Retinal pigment epithelial cell (primary cell): Measurements from ENCODE around the gene LPAR2.

ENCODE experiments used
- DNase-seq: peaks from one replicate; pipeline ENCODE4 v3.0.0-alpha.2; 2010; ENCODE audit warnings: low read depth
- H3K4me3 ChIP-seq: 2 replicates; pipeline ENCODE4 v1.5.1; 2011; ENCODE audit warnings: mild to moderate bottlenecking, low read length, control low read depth, moderate library complexity
- CTCF ChIP-seq: conservative IDR thresholded peaks from 2 replicates; pipeline ENCODE4 v1.5.1; 2011; ENCODE audit warnings: low read depth, low read length, control low read depth, inconsistent platforms

LPAR2 gene

DNA sequence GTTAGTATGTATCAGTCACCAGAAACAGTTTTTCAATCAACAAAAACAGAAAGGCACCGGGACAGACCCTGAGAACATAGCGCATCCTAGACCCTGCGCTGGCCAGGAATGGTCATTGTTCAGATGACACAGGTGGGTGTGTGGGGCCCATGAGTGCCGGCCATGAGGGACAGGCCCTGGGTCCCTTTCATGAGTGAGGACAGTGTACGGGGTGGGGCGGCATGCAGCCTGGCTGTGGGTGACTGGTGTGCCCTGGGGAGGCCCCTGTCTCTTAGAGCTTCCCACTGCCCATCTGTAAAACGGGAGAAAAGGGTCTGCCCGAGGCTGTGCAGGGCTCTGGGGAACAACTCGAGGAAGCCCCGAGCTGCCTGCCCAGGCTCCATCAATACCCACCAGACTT lies 35.3 kb downstream of the LPAR2 start:
- H3K4me3 ChIP-seq = no peak overlapping the region
- TF ChIP-seq CTCF = no peak
- DNase-seq = no peak

DNA sequence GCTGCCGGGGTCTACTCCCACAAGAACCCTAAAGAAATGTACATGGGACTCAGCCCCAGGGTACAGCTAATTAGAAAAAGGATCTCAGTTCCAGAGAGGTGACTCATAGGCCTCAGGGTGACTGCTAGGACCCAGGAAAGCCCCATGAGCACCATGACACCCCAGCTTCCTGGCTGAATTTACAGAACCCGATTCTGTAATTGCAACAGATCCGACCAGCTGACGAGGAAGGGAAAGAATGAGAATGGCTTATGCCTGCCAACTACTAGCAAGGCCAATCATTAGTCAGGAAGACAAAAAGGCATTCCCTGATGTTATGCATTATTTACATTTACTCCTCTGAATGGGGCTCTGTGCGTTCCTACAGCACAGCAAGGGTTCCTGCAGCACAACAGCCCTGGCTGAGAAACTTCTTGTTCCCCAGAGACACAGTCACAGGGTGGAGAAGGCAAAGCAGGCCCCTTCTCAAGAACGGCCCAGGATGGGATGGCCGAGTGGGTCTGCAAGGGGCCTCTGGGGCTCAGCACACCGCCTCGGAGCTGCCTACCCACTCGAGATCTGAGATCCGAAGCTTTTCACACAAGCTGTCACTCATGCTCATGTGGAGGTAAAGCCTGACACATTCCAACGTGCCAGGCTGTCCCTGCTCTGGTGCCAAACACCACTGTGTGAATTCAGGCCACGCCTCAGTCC lies 36.7 kb downstream of the LPAR2 start:
- no peak overlapping the region for H3K4me3 ChIP-seq
- DNase-seq = peak; percentile 92
- no peak for TF ChIP-seq CTCF

GRCh38 chr19:19588546-19588945 lies 39.5 kb downstream of the LPAR2 start:
- TF ChIP-seq CTCF = no peak
- H3K4me3 ChIP-seq = no peak overlapping the region
- DNase-seq = no peak

GRCh38 chr19:19587771-19588170 lies 40.2 kb downstream of the LPAR2 start:
- DNase-seq = no peak
- no peak overlapping the region for H3K4me3 ChIP-seq
- no peak for TF ChIP-seq CTCF

- H3K4me3 ChIP-seq = no peak overlapping the region
- TF ChIP-seq CTCF = no peak
- no peak for DNase-seq
Observed at GRCh38 chr19:19584356-19584755, 43.7 kb downstream of the LPAR2 start.

- no peak for DNase-seq
- H3K4me3 ChIP-seq = no peak overlapping the region
- no peak for TF ChIP-seq CTCF
Observed at GRCh38 chr19:19582471-19582870, 45.5 kb downstream of the LPAR2 start.

DNA sequence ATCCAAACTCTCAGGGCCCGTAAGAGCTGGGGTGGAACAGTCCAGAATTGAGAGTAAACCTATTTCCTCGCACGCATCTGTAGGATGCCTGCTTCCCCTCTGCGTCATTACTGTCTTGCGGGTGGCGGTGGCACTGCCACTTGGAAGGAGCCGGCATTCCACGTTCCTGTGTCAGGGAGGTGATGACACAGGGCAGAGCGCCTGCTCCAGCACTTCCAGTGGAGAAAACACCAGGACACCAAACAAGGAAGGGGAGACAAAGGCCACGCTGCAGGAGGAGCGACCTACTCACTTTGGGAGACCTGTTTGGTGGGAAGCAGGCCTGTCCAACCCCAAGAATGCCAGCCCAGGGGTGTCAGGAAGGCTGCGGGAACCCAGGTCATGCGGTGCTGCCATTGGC lies 46.6 kb downstream of the LPAR2 start:
- no peak for TF ChIP-seq CTCF
- no peak overlapping the region for H3K4me3 ChIP-seq
- no peak for DNase-seq
